GM12873 (cell line): ENCODE results near the gene CSNK1D.

Experiments
- CTCF ChIP-seq: IDR thresholded peaks from 2 replicates; pipeline ENCODE4 v1.5.1; 2012; ENCODE audit warnings: low read depth, mild to moderate bottlenecking, moderate library complexity, low read length, control low read depth; ENCODE audit not compliant: insufficient read depth; ENCODE audit errors: missing control alignments

CSNK1D gene

GRCh38 chr17:82235056-82235774 lies 38.3 kb downstream of the CSNK1D start:
- no peak for TF ChIP-seq CTCF

DNA sequence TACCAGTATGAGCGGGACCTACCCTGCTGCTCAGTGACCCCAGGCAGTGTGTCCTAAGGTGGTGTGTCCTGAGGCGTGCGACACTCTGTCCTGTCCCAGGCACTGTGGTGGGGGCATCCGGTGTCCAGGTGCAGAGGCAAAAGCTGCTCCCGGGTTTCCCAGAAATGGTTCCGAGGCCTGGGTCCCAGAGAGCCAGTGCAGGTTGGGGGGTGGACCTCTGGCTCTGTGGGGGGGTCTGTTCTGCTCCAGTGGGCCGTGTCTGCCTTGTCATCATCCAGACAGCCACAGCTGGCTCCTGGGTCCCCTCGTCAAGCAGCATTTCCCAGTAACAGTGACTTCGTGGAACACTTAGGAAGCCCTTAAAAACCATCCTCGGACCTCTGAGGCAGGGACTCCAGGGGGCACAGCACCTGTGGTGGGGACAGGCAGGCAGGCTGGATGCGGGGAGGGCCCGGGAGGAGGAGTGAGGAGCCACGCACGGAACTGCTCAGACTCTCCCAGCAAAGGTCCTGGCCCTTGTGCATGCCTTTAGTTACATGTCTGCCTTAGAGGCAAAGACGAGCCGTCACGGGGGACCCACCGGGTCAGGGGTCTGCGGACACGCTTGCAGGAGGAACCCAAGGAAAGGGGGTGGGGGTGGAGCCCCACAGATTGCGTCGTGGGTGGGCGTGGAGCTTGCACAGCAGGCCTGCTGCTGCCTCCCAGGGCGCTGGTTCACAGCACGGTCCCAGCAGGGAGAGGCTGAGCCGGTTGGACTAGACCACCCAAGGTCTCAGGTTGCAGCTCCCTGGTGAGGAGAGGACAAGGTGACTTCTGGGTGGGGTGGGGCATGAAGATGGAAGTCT lies 39.1 kb downstream of the CSNK1D start:
- no peak for TF ChIP-seq CTCF

DNA sequence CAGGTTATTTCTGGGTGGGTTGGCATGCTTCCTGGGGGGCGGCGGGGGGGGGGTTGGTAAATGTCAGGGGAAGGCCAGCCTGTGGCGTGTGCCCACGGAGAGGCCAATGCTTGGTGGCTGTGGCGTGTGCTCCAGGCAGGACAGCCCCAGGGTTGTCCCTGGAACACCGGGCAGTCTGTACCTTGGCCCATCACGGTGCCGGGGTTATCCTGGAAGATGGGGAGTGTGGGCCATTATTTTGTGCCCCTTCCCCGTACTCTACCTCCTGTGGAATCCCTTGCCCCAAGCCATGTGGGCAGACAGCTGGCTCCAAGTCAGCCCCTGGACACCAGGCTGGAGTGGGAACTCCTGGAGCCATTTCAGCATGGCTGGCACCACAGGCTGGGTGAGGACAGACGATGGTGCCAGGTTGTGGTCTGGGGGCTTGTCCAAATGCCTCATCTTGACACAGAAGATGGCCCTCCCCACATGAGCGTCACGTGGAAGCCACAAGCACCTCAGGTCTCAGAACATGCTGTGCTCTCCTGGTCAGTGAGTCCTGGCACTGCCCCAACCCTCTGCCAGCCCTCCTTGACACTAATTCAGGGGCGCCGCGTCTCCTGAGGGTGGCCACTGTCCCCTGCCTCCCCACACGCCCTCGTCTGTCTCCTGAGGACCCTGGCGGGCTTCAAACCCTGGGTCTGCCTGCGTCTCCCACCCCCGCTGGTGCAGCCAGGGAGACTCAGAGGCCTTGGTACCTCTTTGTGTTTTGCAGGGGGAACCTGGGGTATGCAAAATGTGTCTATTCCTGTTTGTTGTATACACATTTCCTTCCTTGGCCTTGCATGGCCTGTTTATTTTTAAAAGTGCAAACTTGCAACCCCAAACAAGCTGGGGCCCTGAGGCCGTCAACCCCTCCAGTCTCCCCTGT lies 40.4 kb downstream of the CSNK1D start:
- no peak for TF ChIP-seq CTCF

- no peak for TF ChIP-seq CTCF
These were observed 41.1 kb downstream of the CSNK1D start for GRCh38 chr17:82232322-82232820.

- no peak for TF ChIP-seq CTCF
These were observed 41.8 kb downstream of the CSNK1D start for GRCh38 chr17:82231562-82232321.

GRCh38 chr17:82231312-82231561 lies 42.3 kb downstream of the CSNK1D start:
- TF ChIP-seq CTCF, result no peak
